Right cardiac atrium (tissue), 5 donors: Measurements from ENCODE around the gene ATF7. TPM values are rescaled to one million over a fixed set of nuclear protein-coding genes. Genes with fewer than 3 reads are reported as not detected.
"Not testable (repeated sequence)": the region's sequence is repeated elsewhere in the genome, so short reads cannot be mapped to it uniquely, and the experiment has no call there.

Experiments
- ATAC-seq, 2 donors: fragments of 200-7000 bp; cut with Tn5 transposase; one replicate each; pipeline versions ENCODE4 v1.8.0 to v1.9.1; 2020; ENCODE audit warnings: moderate library complexity in 2 of 2, mild to moderate bottlenecking in 1 of 2
- DNase-seq, 3 donors: peaks; one replicate each; pipeline ENCODE4 v3.0.0-alpha.2; 2020
- H3K27ac ChIP-seq: one replicate; pipeline ENCODE4 v1.5.1; 2013; ENCODE audit warnings: mild to moderate bottlenecking, low read length, control low read depth, moderate library complexity
- H3K27me3 ChIP-seq: one replicate; pipeline ENCODE4 v1.6.1; 2013; ENCODE audit not compliant: control insufficient read depth, insufficient read depth
- H3K4me1 ChIP-seq: one replicate; pipeline ENCODE4 v1.6.1; 2013; ENCODE audit warnings: low read length; ENCODE audit not compliant: control insufficient read depth, insufficient read depth
- H3K4me3 ChIP-seq: one replicate; pipeline ENCODE4 v1.5.1; 2013; ENCODE audit warnings: low read length, control low read depth
- H3K9me3 ChIP-seq: one replicate; pipeline ENCODE4 v1.6.1; 2013; ENCODE audit warnings: low read length; ENCODE audit not compliant: control insufficient read depth
- WGBS: extraction: QIAGEN DNeasy Blood & Tissue Kit; methylation state at CpG from one replicate; pipeline ENCODE4 v1.1.7; 2013; 5-methylcytosine and 5-hydroxymethylcytosine counted together
- intact Hi-C, 4 donors: fragments of 100-400 bp; cut with DNase I; formaldehyde crosslinking; loops; one replicate each; pipeline versions ENCODE4 v1.11.0 to v1.14.0; 2022 to 2023
- polyA plus RNA-seq: library from polyadenylated mRNA; stranded (reverse); fragments of 200-250 nt; gene quantifications from one replicate; pipeline ENCODE4 v1.2.3, GENCODE V29; 2013
- total RNA-seq, 4 donors: library from RNA; stranded (reverse); fragmentation: NEBNext Ultra II Directional; extraction: Animal tissue kit (Norgen Biotek cat#: 25700); gene quantifications; one replicate each; pipeline ENCODE4 v1.2.1, GENCODE V29; 2021
- donor health status: healthy with polysubstance abuse.
- donor health status: DM: no; HTN: yes; CAD: no.
- donor health status: DM: no; HTN: no; CAD: no.
- donor health status: DM: no; HTN: yes; CAD: no; lungs with severe emphysema.
- donor health status: DM: yes; HTN: yes; CAD: no.

ATF7 gene
- total and polyA plus RNA-seq, 5 donors, result 22.8 to 36.9 (median 32.5) TPM

DNA sequence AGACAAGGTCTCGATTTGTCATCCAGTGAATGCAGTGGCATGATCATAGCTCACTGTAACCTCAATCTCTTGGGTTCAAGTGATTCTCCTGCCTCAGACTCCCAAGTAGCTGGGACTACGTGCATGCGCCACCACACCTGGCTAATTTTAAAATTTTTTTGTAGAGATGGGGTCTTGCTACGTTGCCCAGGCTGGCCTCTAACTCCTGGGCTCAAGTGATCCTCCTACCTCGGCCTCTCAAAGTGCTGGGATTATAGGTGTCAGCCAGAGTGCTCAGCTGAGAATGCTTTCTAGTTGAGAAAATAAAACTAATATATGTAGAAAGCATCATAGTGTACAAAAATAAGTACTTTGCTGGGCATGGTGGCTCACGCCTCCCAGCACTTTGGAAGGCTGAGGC, 77.8 kb downstream of the ATF7 start:
- not testable (repeated sequence) for H3K27ac ChIP-seq, H3K9me3 ChIP-seq, H3K4me3 ChIP-seq, H3K27me3 ChIP-seq, ATAC-seq, DNase-seq, H3K4me1 ChIP-seq
- intact Hi-C loops, result loop anchor here in 2 of 4 donors (5.0 to 10.0 kb wide), 2 partner anchors 124 to 126 kb away; partner anchors contain the start of gene ATP5MC2 (in 1 of the 2)
- 97% methylated on average over 6 of the region's 6 CpGs for WGBS

DNA sequence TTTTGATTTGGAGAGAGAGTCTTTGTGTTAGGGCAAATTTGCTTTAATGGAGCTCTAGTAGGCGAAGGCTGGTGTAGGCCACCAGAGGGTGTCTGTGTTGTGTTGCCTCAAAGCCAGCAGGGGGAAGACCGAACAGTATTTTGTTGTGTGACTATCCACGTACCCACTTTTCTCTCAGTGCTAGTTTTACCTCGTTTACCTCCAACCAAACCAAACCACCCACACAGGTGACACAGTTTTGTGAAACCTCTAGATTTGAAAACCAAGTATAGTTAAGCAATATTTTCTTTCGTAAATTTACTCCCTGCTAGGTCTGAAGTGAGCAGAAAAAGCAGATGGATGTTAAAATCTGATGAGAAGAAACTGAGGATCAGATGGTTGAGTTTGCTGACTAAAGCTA, 82.6 kb downstream of the ATF7 start:
- H3K4me1 ChIP-seq, result no peaks in the 10 kb centered on the region
- H3K27me3 ChIP-seq, result no peaks in the 10 kb centered on the region
- intact Hi-C loops, result loop anchor here in 3 of 4 donors (5.0 to 10.0 kb wide), 3 partner anchors 129 to 134 kb away; partner anchors contain the start of gene ATP5MC2 (in 2 of the 3)
- DNase-seq (peak; percentile 49 to 79 (median 74)), ATAC-seq (peak; percentile 85 to 90)
- no peaks in the 10 kb centered on the region for H3K9me3 ChIP-seq
- H3K4me3 ChIP-seq, result no peak overlapping the region
- WGBS, result 24% methylated on average over 5 of the region's 5 CpGs
- peak overlapping the region; percentile 70 for H3K27ac ChIP-seq

DNA sequence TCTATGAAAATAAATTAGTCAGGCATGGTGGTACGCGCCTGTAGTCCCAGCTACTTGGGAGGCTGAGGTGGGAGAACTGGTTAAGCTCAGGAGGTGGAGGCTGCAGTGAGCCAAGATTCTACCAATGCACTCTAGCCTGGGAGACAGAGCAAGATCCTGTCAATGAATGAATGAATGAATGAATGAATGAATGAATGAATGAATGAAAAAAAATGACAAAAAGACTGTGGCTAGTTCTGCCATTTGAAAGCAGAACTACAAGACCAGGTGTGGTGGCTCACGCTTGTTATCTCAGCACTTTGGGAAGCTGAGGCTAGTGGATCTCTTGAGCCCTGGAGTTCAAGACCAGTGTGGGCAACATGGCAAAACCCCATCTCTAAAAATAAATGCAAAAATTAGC, 86.7 kb downstream of the ATF7 start:
- 100% methylated on average over 3 of the region's 3 CpGs for WGBS
- DNase-seq (no peak), ATAC-seq (no peak)
- Histone ChIP-seq H3K9me3 (no peaks in the 10 kb centered on the region), H3K27me3 (no peaks in the 10 kb centered on the region), H3K4me1 (no peaks in the 10 kb centered on the region), H3K27ac (no peak overlapping the region), H3K4me3 (no peak overlapping the region)
- intact Hi-C loops, result no loop called here

DNA sequence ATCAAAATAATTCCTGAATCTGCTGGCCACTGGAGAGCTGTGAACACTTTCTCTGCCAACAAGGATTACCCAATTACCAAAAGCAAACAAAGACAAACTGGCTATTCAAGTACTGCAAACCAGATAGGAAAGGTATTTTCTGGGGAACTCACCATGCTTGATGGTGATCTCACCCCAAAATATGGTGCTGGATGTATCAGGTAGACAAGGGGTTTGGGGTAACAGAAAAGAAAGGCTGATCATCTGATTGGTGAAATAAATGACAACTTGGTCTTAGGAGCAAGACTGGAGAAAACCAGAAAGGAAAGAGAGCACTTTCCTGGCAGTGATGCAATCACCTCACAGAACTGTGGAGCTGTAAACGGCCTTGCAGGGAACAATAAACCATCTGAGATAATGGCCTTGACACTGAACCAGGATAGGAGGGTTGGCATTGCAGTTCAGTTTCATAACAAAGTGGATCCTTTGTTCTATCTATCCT, 87.9 kb downstream of the ATF7 start:
- ATAC-seq (peak; percentile 73 to 78), DNase-seq (no peak)
- 9% methylated on average over 1 of the region's 1 CpG for WGBS
- Histone ChIP-seq H3K4me1 (no peaks in the 10 kb centered on the region), H3K9me3 (no peaks in the 10 kb centered on the region), H3K4me3 (no peak overlapping the region), H3K27me3 (no peaks in the 10 kb centered on the region), H3K27ac (no peak overlapping the region)
- intact Hi-C loops, result no loop called here

DNA sequence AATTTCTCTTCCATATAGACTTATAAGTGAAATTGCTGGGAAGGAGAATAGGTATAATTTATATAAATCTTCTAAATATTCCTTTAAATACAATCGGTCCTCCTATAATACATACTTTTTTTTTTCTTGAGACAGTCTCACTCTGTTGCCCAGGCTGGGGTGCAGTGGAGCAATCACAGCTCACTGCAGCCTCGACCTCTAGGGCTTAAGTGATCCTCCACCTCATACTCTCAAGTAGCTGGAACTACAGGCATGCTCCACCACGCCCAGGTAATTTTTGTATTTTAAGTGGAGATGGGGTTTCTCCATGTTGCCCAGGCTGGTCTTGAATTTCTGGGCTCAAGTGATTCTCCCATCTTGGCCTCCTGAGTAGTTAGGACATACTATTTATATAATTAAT, 89.2 kb downstream of the ATF7 start:
- DNase-seq, result no peak
- H3K4me3 ChIP-seq, result no peak overlapping the region
- H3K9me3 ChIP-seq, result no peaks in the 10 kb centered on the region
- H3K27ac ChIP-seq, result no peak overlapping the region
- WGBS, result 92% methylated on average over 3 of the region's 3 CpGs
- H3K4me1 ChIP-seq, result peaks cover 3% of the 10 kb centered on the region
- H3K27me3 ChIP-seq, result no peaks in the 10 kb centered on the region
- no peak for ATAC-seq
- intact Hi-C loops, result no loop called here

DNA sequence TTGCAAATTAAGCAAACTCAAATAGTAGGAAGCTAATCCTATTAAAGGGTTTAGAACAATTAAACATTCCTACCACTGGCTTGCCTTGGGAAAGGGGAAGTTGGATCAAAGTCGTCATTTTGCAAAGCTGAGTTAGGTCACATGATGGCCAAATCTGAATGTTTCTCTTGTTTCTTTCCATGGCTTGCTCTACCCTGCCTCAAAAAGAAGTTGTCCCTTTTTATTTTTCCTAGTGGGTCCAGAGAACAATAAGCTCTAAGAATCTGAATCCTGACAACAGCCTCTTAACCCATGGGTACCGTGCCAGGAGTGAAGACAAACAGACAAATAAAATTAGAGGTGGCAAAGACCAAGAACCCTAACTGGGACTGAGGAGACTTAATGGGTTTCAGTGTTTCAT, 92.7 kb downstream of the ATF7 start:
- no peaks in the 10 kb centered on the region for H3K27me3 ChIP-seq
- H3K9me3 ChIP-seq, result no peaks in the 10 kb centered on the region
- no peak overlapping the region for H3K27ac ChIP-seq
- 70% methylated on average over 2 of the region's 2 CpGs for WGBS
- intact Hi-C loops, result no loop called here
- peaks cover 3% of the 10 kb centered on the region for H3K4me1 ChIP-seq
- DNase-seq (no peak), ATAC-seq (no peak)
- no peak overlapping the region for H3K4me3 ChIP-seq

DNA sequence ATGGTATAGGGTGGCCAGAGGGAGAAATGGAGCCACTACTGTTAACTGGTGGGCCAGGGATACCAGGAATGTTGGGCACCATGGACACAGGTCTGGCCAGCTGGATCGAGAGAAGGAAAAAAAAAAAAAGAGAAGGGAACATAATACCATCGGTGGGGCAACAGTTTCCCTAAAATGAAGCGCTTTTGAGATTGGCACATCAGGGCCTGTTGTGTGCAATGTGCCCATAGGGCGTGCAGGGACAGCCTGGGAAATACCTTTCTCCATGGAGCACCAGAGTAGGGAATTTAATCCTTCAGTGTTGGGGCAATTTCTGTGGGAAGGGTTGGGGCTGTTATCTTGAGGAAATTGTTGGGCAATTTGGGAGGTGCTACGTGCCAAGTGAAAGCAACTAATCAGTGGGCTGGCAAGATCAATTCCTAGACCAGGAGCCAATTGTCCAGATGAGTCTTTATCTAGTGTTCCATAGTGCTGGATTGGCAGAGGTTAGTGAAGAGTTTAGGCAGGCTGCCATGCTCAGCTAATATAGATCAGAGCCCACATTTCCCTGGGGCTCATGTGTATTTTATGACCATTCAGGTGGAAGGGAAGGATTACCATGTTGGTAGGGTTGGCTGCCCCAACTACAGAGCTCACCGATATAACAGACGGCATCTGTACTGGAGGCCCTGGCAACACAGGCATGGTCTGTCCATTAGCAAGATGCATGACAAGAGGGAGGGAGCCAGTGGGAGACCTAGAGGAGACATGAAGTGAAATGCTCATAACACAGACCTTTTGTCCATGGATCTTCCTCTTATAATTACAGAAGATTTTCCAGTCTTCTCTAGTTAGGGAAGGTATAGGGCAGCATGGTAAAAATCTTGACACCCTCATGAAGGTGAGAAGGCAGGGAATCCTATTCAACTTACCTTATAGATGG, 93.4 kb downstream of the ATF7 start:
- DNase-seq (no peak), ATAC-seq (peak in 1 of 2 donors; percentile 21)
- H3K9me3 ChIP-seq, result no peaks in the 10 kb centered on the region
- peaks cover 3% of the 10 kb centered on the region for H3K4me1 ChIP-seq
- no peak overlapping the region for H3K4me3 ChIP-seq
- no peak overlapping the region for H3K27ac ChIP-seq
- WGBS, result 86% methylated on average over 7 of the region's 7 CpGs
- H3K27me3 ChIP-seq, result no peaks in the 10 kb centered on the region
- intact Hi-C loops, result no loop called here

DNA sequence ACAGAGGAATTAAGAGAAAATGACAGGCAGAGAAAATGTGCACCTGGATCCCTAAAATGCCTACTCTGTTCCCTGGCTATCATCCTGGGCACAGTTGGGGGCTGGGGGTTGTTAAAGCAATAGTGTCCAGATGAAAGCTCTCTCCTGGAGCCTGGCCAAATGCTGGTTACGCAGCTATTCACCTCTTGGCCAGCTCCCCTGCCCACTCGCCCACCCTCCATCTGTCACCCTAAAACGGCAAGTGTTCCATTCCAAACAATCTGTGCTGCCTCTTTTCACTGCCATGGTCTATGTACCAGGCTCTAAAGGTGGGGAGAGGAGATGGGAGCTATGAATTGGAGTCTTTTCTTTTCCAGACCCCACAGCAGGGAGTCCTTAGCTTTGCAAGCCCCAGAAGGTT, 94.2 kb downstream of the ATF7 start:
- H3K9me3 ChIP-seq, result no peaks in the 10 kb centered on the region
- no peak for DNase-seq
- no peak overlapping the region for H3K4me3 ChIP-seq
- peaks cover 3% of the 10 kb centered on the region for H3K4me1 ChIP-seq
- no peak overlapping the region for H3K27ac ChIP-seq
- no peak for ATAC-seq
- WGBS, result 55% methylated on average over 3 of the region's 3 CpGs
- no peaks in the 10 kb centered on the region for H3K27me3 ChIP-seq
- intact Hi-C loops, result no loop called here

DNA sequence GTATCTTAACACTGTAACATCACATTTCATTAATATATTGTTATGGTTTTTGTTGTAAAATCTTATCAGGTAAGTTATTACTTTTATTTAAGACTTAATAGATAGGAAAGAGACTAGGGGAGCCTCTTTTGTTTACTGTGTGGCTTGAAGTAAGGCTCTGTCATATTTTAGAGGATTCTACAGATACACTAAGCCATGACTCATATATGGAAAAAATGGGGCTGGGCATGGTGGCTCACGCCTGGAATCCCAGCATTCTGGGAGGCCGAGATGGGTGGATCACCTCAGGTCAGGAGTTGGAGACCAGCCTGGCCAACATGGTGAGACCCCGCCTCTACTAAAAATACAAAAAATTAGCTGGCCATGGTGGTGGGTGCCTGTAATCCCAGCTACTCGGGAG, 95.3 kb downstream of the ATF7 start:
- H3K27ac ChIP-seq, result no peak overlapping the region
- 94% methylated on average over 4 of the region's 4 CpGs for WGBS
- H3K9me3 ChIP-seq, result no peaks in the 10 kb centered on the region
- no peak overlapping the region for H3K4me3 ChIP-seq
- H3K27me3 ChIP-seq, result no peaks in the 10 kb centered on the region
- peaks cover 3% of the 10 kb centered on the region for H3K4me1 ChIP-seq
- intact Hi-C loops, result no loop called here
- DNase-seq (no peak), ATAC-seq (no peak)

DNA sequence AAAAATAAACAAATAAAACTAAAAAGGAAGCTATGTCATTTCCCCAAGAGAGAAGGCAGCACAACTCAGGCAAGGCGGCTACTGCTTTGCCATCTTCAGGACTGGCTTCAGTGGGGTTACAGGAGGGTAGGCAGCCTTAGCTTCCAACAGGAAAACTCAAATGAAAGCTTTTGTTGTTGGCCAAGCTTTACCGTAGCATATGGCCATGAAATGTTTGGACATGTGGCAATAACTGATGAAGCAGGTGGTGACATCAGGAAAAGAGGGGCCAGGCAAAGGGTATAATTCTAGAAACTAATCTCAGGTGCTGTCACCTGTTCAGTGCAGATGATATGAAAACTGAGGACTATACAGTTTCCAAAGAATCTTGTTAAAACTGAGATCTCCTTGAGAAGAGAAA, 96.1 kb downstream of the ATF7 start:
- intact Hi-C loops, result no loop called here
- no peaks in the 10 kb centered on the region for H3K9me3 ChIP-seq
- no peak overlapping the region for H3K27ac ChIP-seq
- WGBS, result 93% methylated on average over 2 of the region's 2 CpGs
- DNase-seq (no peak), ATAC-seq (no peak)
- H3K4me1 ChIP-seq, result peaks cover 3% of the 10 kb centered on the region
- no peak overlapping the region for H3K4me3 ChIP-seq
- no peaks in the 10 kb centered on the region for H3K27me3 ChIP-seq

DNA sequence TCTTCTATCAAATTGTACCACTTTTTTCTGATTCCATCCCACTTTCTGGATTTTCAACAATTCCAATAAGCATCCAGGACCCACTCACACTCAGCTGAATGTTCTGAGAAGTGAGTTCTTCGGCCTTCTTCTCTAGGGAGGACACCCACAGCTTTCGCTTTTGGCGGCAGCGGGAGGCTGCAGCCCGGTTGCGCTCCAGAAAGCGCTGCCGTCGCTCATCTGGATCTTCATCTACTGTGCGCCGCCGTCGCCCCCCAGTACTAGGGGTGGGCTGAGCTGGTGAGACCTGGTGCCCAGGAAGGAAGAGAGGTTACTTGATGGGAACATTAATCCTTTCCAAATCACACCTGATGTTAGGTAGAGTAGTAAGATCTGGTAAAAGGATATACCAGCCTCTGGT, 101.7 kb downstream of the ATF7 start:
- Histone ChIP-seq H3K27ac (no peak overlapping the region), H3K4me1 (no peaks in the 10 kb centered on the region), H3K9me3 (no peaks in the 10 kb centered on the region), H3K27me3 (no peaks in the 10 kb centered on the region), H3K4me3 (no peak overlapping the region)
- DNase-seq, result peak in 1 of 3 donors; percentile 39
- no peak for ATAC-seq
- 96% methylated on average over 13 of the region's 13 CpGs for WGBS
- intact Hi-C loops, result no loop called here
